Measurements from ENCODE around the gene ACTA1. TPM values are rescaled to one million over a fixed set of nuclear protein-coding genes. Genes with fewer than 3 reads are reported as not detected.

ACTA1 gene
- total RNA-seq, 2 donors from 2014 or later = 3.9 to 41.3 TPM

GRCh38 chr1:229454056-229454455 lies 20.2 kb upstream of the ACTA1 start:
- no peak overlapping the region for H3K4me3 ChIP-seq
- no peaks in the 10 kb centered on the region for H3K27me3 ChIP-seq (replicated peaks; ENCODE audit: insufficient read depth)
- TF ChIP-seq CTCF (IDR thresholded peaks at IDR 0.05) = no peak
- TF ChIP-seq POLR2A (IDR thresholded peaks at IDR 0.05) = no peak
- TF ChIP-seq POLR2AphosphoS5 (IDR thresholded peaks at IDR 0.05) = no peak
- peaks cover 0 to 2% of the 10 kb centered on the region in 2 donors for H3K36me3 ChIP-seq
- intact Hi-C loops (cut with DNase I) = no loop called here
- H3K27ac ChIP-seq = no peak overlapping the region
- no peak for DNase-seq (ENCODE audit: low spot score)
- WGBS = 96% methylated on average over 4 of the region's 4 CpGs
- no peaks in the 10 kb centered on the region for H3K9me3 ChIP-seq
- H3K4me1 ChIP-seq (replicated peaks) = no peaks in the 10 kb centered on the region

DNA sequence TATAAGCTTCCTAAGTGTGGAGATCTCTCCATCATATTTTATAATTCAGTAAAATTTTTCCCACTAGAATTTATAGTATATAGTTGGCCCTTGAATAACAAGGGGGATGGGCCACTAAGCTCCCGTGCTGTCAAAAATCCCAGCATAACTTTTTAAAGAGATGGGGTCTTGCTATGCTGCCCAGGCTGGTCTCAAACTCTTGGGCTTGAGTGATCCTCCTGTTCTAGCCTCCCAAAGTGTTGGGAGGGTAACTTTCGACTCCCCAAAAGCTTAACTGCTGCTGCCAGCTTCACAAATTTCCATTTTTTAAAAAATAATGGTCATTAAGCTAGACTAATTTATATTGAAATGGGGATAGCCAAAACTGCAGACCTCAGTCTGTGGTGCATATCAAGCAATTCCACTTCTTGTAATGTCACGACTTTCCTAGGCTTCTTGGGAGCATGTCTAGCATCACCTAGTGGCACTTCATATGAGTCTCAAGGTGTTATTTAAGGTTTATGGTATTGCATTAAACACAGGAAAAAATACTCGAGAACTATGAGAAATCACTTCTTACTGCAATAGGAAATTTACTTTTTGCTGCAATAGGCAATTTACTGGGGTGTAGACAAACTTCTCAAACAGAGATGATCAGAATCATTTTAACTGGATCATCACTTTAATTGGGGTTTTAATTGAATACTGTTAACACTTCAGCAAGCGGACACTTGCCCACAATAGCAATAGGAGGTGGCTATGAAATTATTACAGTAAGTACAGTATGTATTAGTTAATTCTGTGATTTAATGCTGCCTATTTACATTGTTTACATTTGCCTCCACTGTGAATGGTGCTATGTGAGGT lies 19.3 kb upstream of the ACTA1 start:
- 81% methylated on average over 5 of the region's 5 CpGs for WGBS
- Histone ChIP-seq H3K4me1 (replicated peaks) (no peaks in the 10 kb centered on the region), H3K4me3 (no peak overlapping the region), H3K27me3 (replicated peaks; ENCODE audit: insufficient read depth) (no peaks in the 10 kb centered on the region), H3K9me3 (no peaks in the 10 kb centered on the region), H3K36me3 (peaks cover 0 to 2% of the 10 kb centered on the region in 2 donors), H3K27ac (no peak overlapping the region)
- intact Hi-C loops (cut with DNase I) = no loop called here
- no peak for DNase-seq (ENCODE audit: low spot score)
- TF ChIP-seq POLR2A (IDR thresholded peaks at IDR 0.05) = no peak
- peak in 3 of 4 experiments; percentile 25 to 50 (median 49) for TF ChIP-seq CTCF (IDR thresholded peaks at IDR 0.05)

GRCh38 chr1:229448845-229449244 lies 15.0 kb upstream of the ACTA1 start:
- Histone ChIP-seq H3K27ac (no peak overlapping the region), H3K27me3 (replicated peaks; ENCODE audit: insufficient read depth) (no peaks in the 10 kb centered on the region), H3K9me3 (no peaks in the 10 kb centered on the region), H3K4me1 (replicated peaks) (no peaks in the 10 kb centered on the region), H3K36me3 (peaks cover 0 to 2% of the 10 kb centered on the region in 2 donors), H3K4me3 (no peak overlapping the region)
- DNase-seq (ENCODE audit: low spot score) = no peak
- WGBS = 86% methylated on average over 2 of the region's 2 CpGs
- intact Hi-C loops (cut with DNase I) = no loop called here
- TF ChIP-seq POLR2A (IDR thresholded peaks at IDR 0.05) = no peak
- no peak for TF ChIP-seq POLR2AphosphoS5 (IDR thresholded peaks at IDR 0.05)
- TF ChIP-seq CTCF (IDR thresholded peaks at IDR 0.05) = no peak

DNA sequence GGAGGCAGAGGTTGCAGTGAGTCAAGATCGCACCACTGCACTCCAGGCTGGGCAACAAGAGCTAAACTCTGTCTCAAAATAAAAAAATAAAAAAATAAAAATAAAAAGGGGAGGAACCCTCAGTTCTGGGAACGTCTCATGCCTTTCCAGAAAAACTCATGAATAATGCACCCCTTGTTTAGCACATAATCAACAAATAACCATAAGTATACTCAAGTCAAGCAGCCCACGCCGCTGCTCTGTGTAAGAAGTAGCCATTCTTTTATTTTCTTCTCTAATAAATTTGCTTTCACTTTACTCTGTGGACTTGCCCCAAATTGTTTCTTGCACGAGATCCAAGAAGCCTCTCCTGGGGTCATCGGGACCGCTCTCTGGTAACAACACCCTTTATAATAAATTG lies 14.5 kb upstream of the ACTA1 start:
- TF ChIP-seq CTCF (IDR thresholded peaks at IDR 0.05) = no peak
- TF ChIP-seq POLR2AphosphoS5 (IDR thresholded peaks at IDR 0.05) = no peak
- no peak for TF ChIP-seq POLR2A (IDR thresholded peaks at IDR 0.05)
- no peak for DNase-seq (ENCODE audit: low spot score)
- no peaks in the 10 kb centered on the region for H3K9me3 ChIP-seq
- intact Hi-C loops (cut with DNase I) = no loop called here
- peaks cover 0 to 2% of the 10 kb centered on the region in 2 donors for H3K36me3 ChIP-seq
- no peaks in the 10 kb centered on the region for H3K27me3 ChIP-seq (replicated peaks; ENCODE audit: insufficient read depth)
- H3K27ac ChIP-seq = no peak overlapping the region
- no peaks in the 10 kb centered on the region for H3K4me1 ChIP-seq (replicated peaks)
- 90% methylated on average over 7 of the region's 7 CpGs for whole genome bisulfite sequencing
- H3K4me3 ChIP-seq = no peak overlapping the region

GRCh38 chr1:229447809-229448252 lies 13.9 kb upstream of the ACTA1 start:
- no peak overlapping the region for H3K27ac ChIP-seq
- H3K4me1 ChIP-seq (replicated peaks) = no peaks in the 10 kb centered on the region
- peaks cover 0 to 2% of the 10 kb centered on the region in 2 donors for H3K36me3 ChIP-seq
- no peaks in the 10 kb centered on the region for H3K27me3 ChIP-seq (replicated peaks; ENCODE audit: insufficient read depth)
- no peak for DNase-seq (ENCODE audit: low spot score)
- intact Hi-C loops (cut with DNase I) = no loop called here
- no peak overlapping the region for H3K4me3 ChIP-seq
- H3K9me3 ChIP-seq = no peaks in the 10 kb centered on the region
- TF ChIP-seq POLR2AphosphoS5 (IDR thresholded peaks at IDR 0.05) = no peak
- TF ChIP-seq POLR2A (IDR thresholded peaks at IDR 0.05) = no peak
- no peak for TF ChIP-seq CTCF (IDR thresholded peaks at IDR 0.05)
- 87% methylated on average over 11 of the region's 11 CpGs for WGBS
